Amniotic epithelial cell (primary cell): ENCODE data around the gene KRTAP9-2.
"Not testable (repeated sequence)": the region's sequence is repeated elsewhere in the genome, so short reads cannot be mapped to it uniquely, and the experiment has no call there.

Experiments
- DNase-seq: peaks from one replicate; pipeline ENCODE4 v3.0.0-alpha.2; 2010; ENCODE audit warnings: low read depth

Gene KRTAP9-2

GRCh38 chr17:41237116-41237515 lies 10.7 kb downstream of the KRTAP9-2 start:
- DNase-seq, result not testable (repeated sequence)

- not testable (repeated sequence) for DNase-seq
These were observed 11.5 kb downstream of the KRTAP9-2 start, which contains the start of gene KRTAP9-8 for GRCh38 chr17:41237949-41238437. Gene KRTAP9-8, plus strand, starts transcription at chr17:41237999. Its CDS starts 53 bp downstream, at chr17:41238052.

GRCh38 chr17:41246995-41247787 lies 20.7 kb downstream of the KRTAP9-2 start:
- DNase-seq, result not testable (repeated sequence)

DNA sequence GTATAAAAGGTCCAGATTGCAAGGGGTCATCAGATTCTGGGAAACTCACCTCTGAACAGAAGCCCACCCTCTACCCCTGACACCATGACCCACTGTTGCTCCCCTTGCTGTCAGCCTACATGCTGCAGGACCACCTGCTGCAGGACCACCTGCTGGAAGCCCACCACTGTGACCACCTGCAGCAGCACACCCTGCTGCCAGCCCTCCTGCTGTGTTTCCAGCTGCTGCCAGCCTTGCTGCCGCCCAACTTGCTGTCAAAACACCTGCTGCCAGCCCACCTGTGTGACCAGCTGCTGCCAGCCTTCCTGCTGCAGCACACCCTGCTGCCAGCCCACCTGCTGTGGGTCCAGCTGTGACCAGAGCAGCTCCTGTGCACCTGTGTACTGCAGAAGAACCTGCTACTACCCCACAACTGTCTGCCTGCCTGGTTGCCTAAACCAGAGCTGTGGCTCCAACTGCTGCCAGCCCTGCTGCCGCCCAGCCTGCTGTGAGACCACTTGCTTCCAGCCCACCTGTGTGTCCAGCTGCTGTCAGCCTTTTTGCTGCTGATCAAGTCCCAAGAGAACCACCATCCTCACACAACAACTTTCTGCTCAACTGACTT lies 23.3 kb downstream of the KRTAP9-2 start, which contains the start of gene KRTAP9-4:
TSS of gene KRTAP9-4 (plus strand) at position 51 of the 604 bp plus-strand sequence. CDS start at position 85, 34 bp downstream.
- not testable (repeated sequence) for DNase-seq

- DNase-seq, result no peak
These were observed 24.8 kb downstream of the KRTAP9-2 start for GRCh38 chr17:41251261-41251660.

- DNase-seq, result no peak
These were observed 28.4 kb downstream of the KRTAP9-2 start for GRCh38 chr17:41254861-41255260.

DNA sequence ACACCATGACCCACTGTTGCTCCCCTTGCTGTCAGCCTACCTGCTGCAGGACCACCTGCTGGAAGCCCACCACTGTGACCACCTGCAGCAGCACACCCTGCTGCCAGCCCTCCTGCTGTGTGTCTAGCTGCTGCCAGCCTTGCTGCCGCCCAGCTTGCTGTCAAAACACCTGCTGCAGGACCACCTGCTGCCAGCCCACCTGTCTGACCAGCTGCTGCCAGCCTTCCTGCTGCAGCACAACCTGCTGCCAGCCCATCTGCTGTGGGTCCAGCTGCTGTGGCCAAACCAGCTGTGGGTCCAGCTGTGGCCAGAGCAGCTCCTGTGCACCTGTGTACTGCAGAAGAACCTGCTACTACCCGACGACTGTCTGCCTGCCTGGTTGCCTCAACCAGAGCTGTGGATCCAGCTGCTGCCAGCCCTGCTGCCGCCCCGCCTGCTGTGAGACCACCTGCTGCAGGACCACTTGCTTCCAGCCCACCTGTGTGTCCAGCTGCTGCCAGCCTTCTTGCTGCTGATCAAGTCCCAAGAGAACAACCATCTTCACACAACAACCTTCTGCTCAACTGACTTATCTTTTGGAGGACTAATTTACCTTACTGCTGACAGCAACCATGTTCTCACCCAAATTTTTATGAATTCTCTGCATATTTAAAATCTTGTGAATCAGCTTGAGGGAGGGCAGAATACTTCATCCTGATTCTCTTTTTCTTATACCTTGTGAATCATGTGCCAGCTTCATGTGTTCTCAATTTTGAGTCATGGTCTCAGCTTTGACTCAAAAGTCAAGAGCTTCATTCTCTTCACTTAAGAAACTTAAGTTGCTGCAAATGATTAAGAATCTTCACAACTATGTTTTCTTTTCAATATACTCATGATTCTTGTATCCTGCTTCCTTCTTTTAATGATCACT lies 29.2 kb downstream of the KRTAP9-2 start, which contains the start of gene KRTAP9-9:
TSS of gene KRTAP9-9 (plus strand) at position 4 of the 910 bp plus-strand sequence.
- not testable (repeated sequence) for DNase-seq

- no peak for DNase-seq
These were observed 29.8 kb downstream of the KRTAP9-2 start for GRCh38 chr17:41256291-41256685.

- DNase-seq, result no peak
These were observed 32.0 kb downstream of the KRTAP9-2 start for GRCh38 chr17:41258406-41258805.

GRCh38 chr17:41263212-41263611 lies 36.8 kb downstream of the KRTAP9-2 start:
- no peak for DNase-seq

DNA sequence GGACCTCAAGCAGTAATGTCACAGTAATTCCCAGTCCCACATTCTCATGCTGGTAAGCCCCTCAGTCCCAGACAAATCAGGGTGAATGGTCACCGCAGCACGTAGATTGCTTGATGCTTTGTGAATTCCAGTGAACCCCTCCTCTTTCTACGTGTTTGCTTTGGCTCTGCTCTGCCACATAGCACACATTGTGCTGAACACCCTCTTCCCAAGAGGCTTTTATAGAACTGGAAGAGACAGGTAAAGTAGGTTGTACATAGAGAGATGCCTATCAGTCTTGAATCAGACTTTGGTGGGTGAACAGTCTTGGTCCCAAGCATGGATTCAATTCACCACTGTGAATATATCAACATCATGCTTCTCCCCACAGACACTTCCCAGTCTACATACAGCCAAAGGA lies 38.2 kb downstream of the KRTAP9-2 start:
- no peak for DNase-seq

DNA sequence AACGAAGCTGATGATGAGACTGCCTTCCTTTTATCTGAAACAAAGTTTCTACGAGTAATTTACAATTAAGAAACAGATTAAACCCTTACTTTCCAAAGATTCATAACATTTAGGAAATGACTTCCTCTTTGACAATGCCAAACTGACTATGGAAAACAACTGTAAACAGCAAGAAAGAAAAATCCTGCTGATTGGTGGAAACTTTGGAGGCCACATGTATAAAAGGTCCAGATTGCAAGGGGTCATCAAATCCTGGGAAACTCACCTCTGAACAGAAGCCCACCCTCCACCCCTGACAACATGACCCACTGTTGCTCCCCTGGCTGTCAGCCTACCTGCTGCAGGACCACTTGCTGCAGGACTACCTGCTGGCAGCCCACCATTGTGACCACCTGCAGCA lies 38.6 kb downstream of the KRTAP9-2 start, which contains the start of gene KRTAP9-6:
TSS of gene KRTAP9-6 (plus strand) at position 301 of the 400 bp plus-strand sequence. CDS start at position 301, 0 bp downstream.
- no peak for DNase-seq

DNA sequence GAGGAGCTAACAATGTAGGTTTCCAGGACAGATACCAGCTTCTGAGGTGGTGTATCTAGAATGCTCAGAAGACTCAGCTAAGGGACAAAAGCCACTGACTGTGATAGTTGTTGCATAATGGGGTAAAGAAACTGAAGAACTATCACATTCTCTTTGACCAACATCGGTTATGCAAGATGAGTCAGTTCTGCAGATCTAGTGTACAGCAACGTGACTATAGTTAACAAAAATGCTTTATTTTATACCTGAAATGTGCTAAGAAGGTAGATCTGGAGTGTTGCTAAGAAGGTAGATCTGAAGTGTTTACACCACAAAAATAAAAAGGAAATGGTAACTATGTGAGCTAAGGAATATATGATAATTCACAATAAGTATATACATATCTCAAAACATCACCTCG lies 41.3 kb downstream of the KRTAP9-2 start:
- DNase-seq, result no peak

GRCh38 chr17:41271323-41271722 lies 44.9 kb downstream of the KRTAP9-2 start:
- not testable (repeated sequence) for DNase-seq

- DNase-seq, result no peak
These were observed 45.4 kb downstream of the KRTAP9-2 start for GRCh38 chr17:41271858-41272257.

DNA sequence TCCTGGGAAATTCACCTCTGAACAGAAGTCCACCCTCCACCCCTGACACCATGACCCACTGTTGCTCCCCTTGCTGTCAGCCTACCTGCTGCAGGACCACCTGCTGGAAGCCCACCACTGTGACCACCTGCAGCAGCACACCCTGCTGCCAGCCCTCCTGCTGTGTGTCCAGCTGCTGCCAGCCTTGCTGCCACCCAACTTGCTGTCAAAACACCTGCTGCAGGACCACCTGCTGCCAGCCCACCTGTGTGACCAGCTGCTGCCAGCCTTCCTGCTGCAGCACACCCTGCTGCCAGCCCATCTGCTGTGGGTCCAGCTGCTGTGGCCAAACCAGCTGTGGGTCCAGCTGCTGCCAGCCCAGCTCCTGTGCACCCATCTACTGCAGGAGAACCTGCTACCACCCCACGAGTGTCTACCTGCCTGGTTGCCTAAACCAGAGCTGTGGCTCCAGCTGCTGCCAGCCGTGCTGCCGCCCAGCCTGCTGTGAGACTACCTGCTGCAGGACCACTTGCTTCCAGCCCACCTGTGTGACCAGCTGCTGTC lies 49.3 kb downstream of the KRTAP9-2 start, which contains the start of gene KRTAP9-7:
TSS of gene KRTAP9-7 (plus strand) at position 51 of the 543 bp plus-strand sequence. CDS start at position 51, 0 bp downstream.
- not testable (repeated sequence) for DNase-seq
